HG03571 (cell line): ENCODE data around the gene PKM.

Source experiments
- ATAC-seq: cut with Tn5 transposase; IDR thresholded peaks from one replicate; pipeline ENCODE4 v1.9.1; 2021; ENCODE audit not compliant: unreplicated experiment

The PKM gene

GRCh38 chr15:72202302-72202701 lies 28.7 kb downstream of the PKM start:
- no peak for ATAC-seq

- no peak for ATAC-seq
Observed at GRCh38 chr15:72201391-72201921, 29.5 kb downstream of the PKM start.

- ATAC-seq = no peak
Observed at GRCh38 chr15:72200395-72201237, 30.4 kb downstream of the PKM start.

- no peak for ATAC-seq
Observed at GRCh38 chr15:72199721-72200212, 31.2 kb downstream of the PKM start.

GRCh38 chr15:72199205-72199515 lies 31.8 kb downstream of the PKM start:
- ATAC-seq = no peak

GRCh38 chr15:72198356-72199204 lies 32.4 kb downstream of the PKM start:
- no peak for ATAC-seq

GRCh38 chr15:72197460-72198355 lies 33.3 kb downstream of the PKM start, which contains the start of gene GRAMD2A:
Gene GRAMD2A (minus strand): TSS chr15:72197787.
- no peak for ATAC-seq

GRCh38 chr15:72197041-72197459 lies 33.9 kb downstream of the PKM start:
- ATAC-seq = no peak

GRCh38 chr15:72196409-72197040 lies 34.5 kb downstream of the PKM start:
- no peak for ATAC-seq

- ATAC-seq = no peak
Observed at GRCh38 chr15:72195101-72195511, 35.9 kb downstream of the PKM start.

- no peak for ATAC-seq
Observed at GRCh38 chr15:72193836-72194396, 37.1 kb downstream of the PKM start.

- no peak for ATAC-seq
Observed at GRCh38 chr15:72192416-72192815, 38.6 kb downstream of the PKM start.

GRCh38 chr15:72189250-72189902 lies 41.6 kb downstream of the PKM start:
- ATAC-seq = no peak

GRCh38 chr15:72184165-72184811 lies 46.7 kb downstream of the PKM start:
- no peak for ATAC-seq

- no peak for ATAC-seq
Observed at GRCh38 chr15:72183781-72184164, 47.2 kb downstream of the PKM start.

- no peak for ATAC-seq
Observed at GRCh38 chr15:72182673-72183072, 48.3 kb downstream of the PKM start.

GRCh38 chr15:72182244-72182643 lies 48.7 kb downstream of the PKM start:
- no peak for ATAC-seq

- ATAC-seq = no peak
Observed at GRCh38 chr15:72180761-72181324, 50.1 kb downstream of the PKM start.
